NT2/D1 (cell line): Measurements from ENCODE around the gene UBE2J1.

Experiments
- SUZ12 ChIP-seq: IDR thresholded peaks from 2 replicates; pipeline ENCODE4 v1.6.1; 2011; ENCODE audit not compliant: insufficient read length, insufficient read depth; ENCODE audit errors: extremely low read depth
- YY1 ChIP-seq: IDR thresholded peaks from 2 replicates; pipeline ENCODE4 v1.6.1; 2011; ENCODE audit not compliant: insufficient read length, insufficient read depth
- ZNF274 ChIP-seq: IDR thresholded peaks from 2 replicates; pipeline ENCODE4 v1.6.1; 2011; ENCODE audit warnings: mild to moderate bottlenecking, low read depth, low read length

- TF ChIP-seq ZNF274 (no peak), YY1 (no peak), SUZ12 (no peak)
Observed at GRCh38 chr6:89281779-89282246, 70.7 kb downstream of the UBE2J1 start.
